ENCODE measurements around the gene THSD7B. TPM values are rescaled to one million over a fixed set of nuclear protein-coding genes. Genes with fewer than 3 reads are reported as not detected.

THSD7B gene
- total and polyA plus RNA-seq, 10 of the 15 experiments (the other 5 are each of a cell fraction or from before 2014, with no cell fraction given): 0.03 to 0.56 (median 0.28) TPM

DNA sequence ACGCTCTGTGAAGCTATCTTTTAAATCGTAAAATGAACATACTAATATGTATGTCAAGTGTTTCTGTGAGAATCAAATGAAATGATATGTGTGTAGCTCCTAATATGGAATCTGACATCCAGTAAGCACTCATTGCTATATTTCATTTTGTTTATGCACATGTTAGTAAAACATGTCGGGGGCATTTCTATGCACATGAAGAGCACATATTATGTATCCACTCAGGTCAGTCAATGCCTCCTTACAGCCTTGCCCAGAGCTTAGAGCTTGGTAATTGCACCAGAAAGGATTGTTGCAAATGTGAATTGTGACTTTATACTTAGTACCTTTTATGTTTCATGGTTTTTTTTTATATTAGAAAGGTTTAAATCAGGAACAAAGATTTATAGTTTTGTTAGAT lies 735.3 kb downstream of the THSD7B start (continued):
- TF ChIP-seq TAF1 (IDR thresholded peaks at IDR 0.05; ENCODE audit: borderline replicate concordance, low read depth, low read length): no peak
- no peak for TF ChIP-seq YY1 (IDR thresholded peaks at IDR 0.05; ENCODE audit: low read depth, low read length)
- TF ChIP-seq SIX5 (IDR thresholded peaks at IDR 0.05; ENCODE audit: low read depth, low read length, severe bottlenecking): no peak
- no peak for TF ChIP-seq POLR2AphosphoS5 (IDR thresholded peaks at IDR 0.05; ENCODE audit: low read length)
- no peak for TF ChIP-seq SPI1 (IDR thresholded peaks at IDR 0.05; ENCODE audit: borderline replicate concordance, insufficient read depth, low read depth, low read length)
- TF ChIP-seq, protein P1, sequence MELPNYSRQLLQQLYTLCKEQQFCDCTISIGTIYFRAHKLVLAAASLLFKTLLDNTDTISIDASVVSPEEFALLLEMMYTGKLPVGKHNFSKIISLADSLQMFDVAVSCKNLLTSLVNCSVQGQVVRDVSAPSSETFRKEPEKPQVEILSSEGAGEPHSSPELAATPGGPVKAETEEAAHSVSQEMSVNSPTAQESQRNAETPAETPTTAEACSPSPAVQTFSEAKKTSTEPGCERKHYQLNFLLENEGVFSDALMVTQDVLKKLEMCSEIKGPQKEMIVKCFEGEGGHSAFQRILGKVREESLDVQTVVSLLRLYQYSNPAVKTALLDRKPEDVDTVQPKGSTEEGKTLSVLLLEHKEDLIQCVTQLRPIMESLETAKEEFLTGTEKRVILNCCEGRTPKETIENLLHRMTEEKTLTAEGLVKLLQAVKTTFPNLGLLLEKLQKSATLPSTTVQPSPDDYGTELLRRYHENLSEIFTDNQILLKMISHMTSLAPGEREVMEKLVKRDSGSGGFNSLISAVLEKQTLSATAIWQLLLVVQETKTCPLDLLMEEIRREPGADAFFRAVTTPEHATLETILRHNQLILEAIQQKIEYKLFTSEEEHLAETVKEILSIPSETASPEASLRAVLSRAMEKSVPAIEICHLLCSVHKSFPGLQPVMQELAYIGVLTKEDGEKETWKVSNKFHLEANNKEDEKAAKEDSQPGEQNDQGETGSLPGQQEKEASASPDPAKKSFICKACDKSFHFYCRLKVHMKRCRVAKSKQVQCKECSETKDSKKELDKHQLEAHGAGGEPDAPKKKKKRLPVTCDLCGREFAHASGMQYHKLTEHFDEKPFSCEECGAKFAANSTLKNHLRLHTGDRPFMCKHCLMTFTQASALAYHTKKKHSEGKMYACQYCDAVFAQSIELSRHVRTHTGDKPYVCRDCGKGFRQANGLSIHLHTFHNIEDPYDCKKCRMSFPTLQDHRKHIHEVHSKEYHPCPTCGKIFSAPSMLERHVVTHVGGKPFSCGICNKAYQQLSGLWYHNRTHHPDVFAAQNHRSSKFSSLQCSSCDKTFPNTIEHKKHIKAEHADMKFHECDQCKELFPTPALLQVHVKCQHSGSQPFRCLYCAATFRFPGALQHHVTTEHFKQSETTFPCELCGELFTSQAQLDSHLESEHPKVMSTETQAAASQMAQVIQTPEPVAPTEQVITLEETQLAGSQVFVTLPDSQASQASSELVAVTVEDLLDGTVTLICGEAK (IDR thresholded peaks at IDR 0.05; ENCODE audit: borderline replicate concordance): no peak

DNA sequence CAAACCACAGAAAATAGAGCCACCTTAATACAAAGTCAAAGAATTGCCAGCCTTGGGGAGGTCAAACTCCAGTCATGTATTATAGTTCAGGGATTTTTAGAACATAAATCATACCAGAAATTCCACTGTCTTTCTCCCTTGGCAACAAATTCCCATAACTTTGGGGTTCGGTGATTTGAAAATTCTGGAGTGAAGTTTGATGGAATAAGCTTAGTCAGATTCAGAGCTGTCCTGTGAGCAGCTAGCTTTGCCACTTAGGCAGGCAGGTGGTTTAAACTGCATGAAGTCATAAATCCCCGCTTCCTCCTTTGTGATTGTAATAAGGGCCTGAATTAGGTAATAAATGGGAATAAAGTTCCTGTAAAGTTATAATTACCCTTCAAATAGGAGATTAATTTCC lies 741.9 kb downstream of the THSD7B start:
- 23% methylated on average over 2 of the region's 2 CpGs for WGBS (ENCODE audit: insufficient coverage, insufficient replicate concordance, low lambda C conversion rate, missing lambda C conversion rate)
- Histone ChIP-seq H3K36me3 (ENCODE audit: control insufficient read depth in 2 of 2, insufficient read depth in 2 of 2, low read length in 1 of 2) (no peaks in the 10 kb centered on the region), H3K4me1 (ENCODE audit: control insufficient read depth, insufficient read depth, low read length) (no peaks in the 10 kb centered on the region), H3K79me2 (ENCODE audit: control insufficient read depth, insufficient read depth, low read length) (no peaks in the 10 kb centered on the region), H2AFZ (ENCODE audit: control insufficient read depth, low read depth, low read length) (no peak overlapping the region), H3K4me3 (no peak overlapping the region), H3K9ac (ENCODE audit: control insufficient read depth, insufficient read depth, low read length) (no peak overlapping the region), H3K4me2 (ENCODE audit: control insufficient read depth, insufficient read depth) (no peak overlapping the region), H3K27ac (ENCODE audit: control insufficient read depth, insufficient read depth) (no peak overlapping the region), H3K9me3 (replicated peaks; ENCODE audit: control insufficient read depth, insufficient read depth, low read length) (no peaks in the 10 kb centered on the region), H3K27me3 (replicated peaks in 1 of 2; ENCODE audit: control insufficient read depth in 2 of 2, insufficient read depth in 2 of 2, low read length in 1 of 2) (no peaks in the 10 kb centered on the region), H4K20me1 (ENCODE audit: control insufficient read depth, insufficient read depth) (no peaks in the 10 kb centered on the region)
- ChIA-PET CTCF (no interaction called here), SMC1A (ENCODE audit: uncharacterized antibody, unreplicated experiment) (no interaction called here), RAD21 (ENCODE audit: unreplicated experiment) (no interaction called here), POLR2A (no interaction called here)
- no peak for DNase-seq (ENCODE audit: low read depth, low spot score)
- intact Hi-C loops (cut with micrococcal nuclease; ENCODE audit: unreplicated experiment) (no loop called here), in situ Hi-C loops (cut with MboI) (no loop called here)
- TF ChIP-seq, protein P2, sequence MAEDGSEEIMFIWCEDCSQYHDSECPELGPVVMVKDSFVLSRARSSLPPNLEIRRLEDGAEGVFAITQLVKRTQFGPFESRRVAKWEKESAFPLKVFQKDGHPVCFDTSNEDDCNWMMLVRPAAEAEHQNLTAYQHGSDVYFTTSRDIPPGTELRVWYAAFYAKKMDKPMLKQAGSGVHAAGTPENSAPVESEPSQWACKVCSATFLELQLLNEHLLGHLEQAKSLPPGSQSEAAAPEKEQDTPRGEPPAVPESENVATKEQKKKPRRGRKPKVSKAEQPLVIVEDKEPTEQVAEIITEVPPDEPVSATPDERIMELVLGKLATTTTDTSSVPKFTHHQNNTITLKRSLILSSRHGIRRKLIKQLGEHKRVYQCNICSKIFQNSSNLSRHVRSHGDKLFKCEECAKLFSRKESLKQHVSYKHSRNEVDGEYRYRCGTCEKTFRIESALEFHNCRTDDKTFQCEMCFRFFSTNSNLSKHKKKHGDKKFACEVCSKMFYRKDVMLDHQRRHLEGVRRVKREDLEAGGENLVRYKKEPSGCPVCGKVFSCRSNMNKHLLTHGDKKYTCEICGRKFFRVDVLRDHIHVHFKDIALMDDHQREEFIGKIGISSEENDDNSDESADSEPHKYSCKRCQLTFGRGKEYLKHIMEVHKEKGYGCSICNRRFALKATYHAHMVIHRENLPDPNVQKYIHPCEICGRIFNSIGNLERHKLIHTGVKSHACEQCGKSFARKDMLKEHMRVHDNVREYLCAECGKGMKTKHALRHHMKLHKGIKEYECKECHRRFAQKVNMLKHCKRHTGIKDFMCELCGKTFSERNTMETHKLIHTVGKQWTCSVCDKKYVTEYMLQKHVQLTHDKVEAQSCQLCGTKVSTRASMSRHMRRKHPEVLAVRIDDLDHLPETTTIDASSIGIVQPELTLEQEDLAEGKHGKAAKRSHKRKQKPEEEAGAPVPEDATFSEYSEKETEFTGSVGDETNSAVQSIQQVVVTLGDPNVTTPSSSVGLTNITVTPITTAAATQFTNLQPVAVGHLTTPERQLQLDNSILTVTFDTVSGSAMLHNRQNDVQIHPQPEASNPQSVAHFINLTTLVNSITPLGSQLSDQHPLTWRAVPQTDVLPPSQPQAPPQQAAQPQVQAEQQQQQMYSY (CRISPR knock-in tag; IDR thresholded peaks at IDR 0.05): no peak
- no peak for TF ChIP-seq PAX5 (IDR thresholded peaks at IDR 0.05; ENCODE audit: borderline replicate concordance, low read depth, low read length)
- TF ChIP-seq, protein P3, sequence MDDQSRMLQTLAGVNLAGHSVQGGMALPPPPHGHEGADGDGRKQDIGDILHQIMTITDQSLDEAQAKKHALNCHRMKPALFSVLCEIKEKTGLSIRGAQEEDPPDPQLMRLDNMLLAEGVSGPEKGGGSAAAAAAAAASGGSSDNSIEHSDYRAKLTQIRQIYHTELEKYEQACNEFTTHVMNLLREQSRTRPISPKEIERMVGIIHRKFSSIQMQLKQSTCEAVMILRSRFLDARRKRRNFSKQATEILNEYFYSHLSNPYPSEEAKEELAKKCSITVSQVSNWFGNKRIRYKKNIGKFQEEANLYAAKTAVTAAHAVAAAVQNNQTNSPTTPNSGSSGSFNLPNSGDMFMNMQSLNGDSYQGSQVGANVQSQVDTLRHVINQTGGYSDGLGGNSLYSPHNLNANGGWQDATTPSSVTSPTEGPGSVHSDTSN (IDR thresholded peaks at IDR 0.05; ENCODE audit: insufficient replicate concordance, low read depth, low read length): no peak
- TF ChIP-seq, protein P4, sequence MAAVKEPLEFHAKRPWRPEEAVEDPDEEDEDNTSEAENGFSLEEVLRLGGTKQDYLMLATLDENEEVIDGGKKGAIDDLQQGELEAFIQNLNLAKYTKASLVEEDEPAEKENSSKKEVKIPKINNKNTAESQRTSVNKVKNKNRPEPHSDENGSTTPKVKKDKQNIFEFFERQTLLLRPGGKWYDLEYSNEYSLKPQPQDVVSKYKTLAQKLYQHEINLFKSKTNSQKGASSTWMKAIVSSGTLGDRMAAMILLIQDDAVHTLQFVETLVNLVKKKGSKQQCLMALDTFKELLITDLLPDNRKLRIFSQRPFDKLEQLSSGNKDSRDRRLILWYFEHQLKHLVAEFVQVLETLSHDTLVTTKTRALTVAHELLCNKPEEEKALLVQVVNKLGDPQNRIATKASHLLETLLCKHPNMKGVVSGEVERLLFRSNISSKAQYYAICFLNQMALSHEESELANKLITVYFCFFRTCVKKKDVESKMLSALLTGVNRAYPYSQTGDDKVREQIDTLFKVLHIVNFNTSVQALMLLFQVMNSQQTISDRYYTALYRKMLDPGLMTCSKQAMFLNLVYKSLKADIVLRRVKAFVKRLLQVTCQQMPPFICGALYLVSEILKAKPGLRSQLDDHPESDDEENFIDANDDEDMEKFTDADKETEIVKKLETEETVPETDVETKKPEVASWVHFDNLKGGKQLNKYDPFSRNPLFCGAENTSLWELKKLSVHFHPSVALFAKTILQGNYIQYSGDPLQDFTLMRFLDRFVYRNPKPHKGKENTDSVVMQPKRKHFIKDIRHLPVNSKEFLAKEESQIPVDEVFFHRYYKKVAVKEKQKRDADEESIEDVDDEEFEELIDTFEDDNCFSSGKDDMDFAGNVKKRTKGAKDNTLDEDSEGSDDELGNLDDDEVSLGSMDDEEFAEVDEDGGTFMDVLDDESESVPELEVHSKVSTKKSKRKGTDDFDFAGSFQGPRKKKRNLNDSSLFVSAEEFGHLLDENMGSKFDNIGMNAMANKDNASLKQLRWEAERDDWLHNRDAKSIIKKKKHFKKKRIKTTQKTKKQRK (IDR thresholded peaks at IDR 0.05; ENCODE audit: low read depth, low read length): no peak
- FAIRE-seq: no peak
- ATAC-seq: no peak
- BruUV-seq (replicated peaks): no TSS peak
